B cell (primary cell): ENCODE measurements around the gene CANT1. TPM values are rescaled to one million over a fixed set of nuclear protein-coding genes. Genes with fewer than 3 reads are reported as not detected.

Experiments
- ATAC-seq: fragments of 200-7000 bp; cut with Tn5 transposase; one replicate; pipeline ENCODE4 v1.10.0; 2021; ENCODE audit warnings: low read depth, mild to moderate bottlenecking, moderate number of reproducible peaks, moderate library complexity
- CTCF ChIA-PET: fragments of 350-600 bp; sonication (Branson Sonifier 250); formaldehyde crosslinking; loops from one replicate; lab custom pipeline; 2021; ENCODE audit warnings: antibody characterized with exemption, inconsistent platforms; lab: Charles Lee
- POLR2A ChIA-PET: fragments of 350-600 bp; sonication (Branson Sonifier 250); formaldehyde crosslinking; loops from one replicate; lab custom pipeline; 2021; ENCODE audit warnings: antibody characterized with exemption; lab: Charles Lee
- DNase-seq: peaks from one replicate; pipeline ENCODE4 v3.0.0; 2013
- H2AFZ ChIP-seq: 2 replicates; pipeline ENCODE4 v1.6.1; 2012; ENCODE audit warnings: mild to moderate bottlenecking, low read depth, low read length; ENCODE audit not compliant: insufficient read depth, poor library complexity, severe bottlenecking
- H3K27ac ChIP-seq, 2 donors: 1 replicate in 1 of 2; 2 replicates in 1 of 2; pipeline ENCODE4 v1.5.1; 2012 to 2013; ENCODE audit warnings: low read length in 2 of 2, mild to moderate bottlenecking in 2 of 2, moderate library complexity in 1 of 2
- H3K27me3 ChIP-seq, 4 experiments: fragments of 200-600 bp in 1 of 4; sonication (generic) in 1 of 4; replicated peaks in 1 of 4; 1 replicate in 2 of 4; 2 replicates in 2 of 4; pipeline versions ENCODE4 v1.6.1 to v1.7.0; 2013 to 2016; ENCODE audit warnings: low read length in 3 of 4, mild to moderate bottlenecking in 2 of 4, mixed read lengths in 1 of 4, moderate library complexity in 1 of 4; ENCODE audit not compliant: insufficient read depth in 4 of 4, control insufficient read depth in 3 of 4; ENCODE audit errors: control extremely low read depth in 1 of 4
- H3K36me3 ChIP-seq, 2 experiments: replicated peaks in 1 of 2; 1 replicate in 1 of 2; 2 replicates in 1 of 2; pipeline versions ENCODE4 v1.6.1 to v1.7.1; 2013; ENCODE audit warnings: low read length in 1 of 2; ENCODE audit not compliant: insufficient read depth in 2 of 2, control insufficient read depth in 1 of 2; ENCODE audit errors: control extremely low read depth in 1 of 2, extremely low read depth in 1 of 2
- H3K4me1 ChIP-seq, 2 donors: fragments of 200-600 bp in 1 of 2; sonication (generic) in 1 of 2; 1 replicate in 1 of 2; 2 replicates in 1 of 2; pipeline versions ENCODE4 v1.5.1 to v1.6.1; 2013 to 2017; ENCODE audit warnings: low read length in 2 of 2; ENCODE audit not compliant: control insufficient read depth in 2 of 2, insufficient read depth in 2 of 2
- H3K4me2 ChIP-seq: replicated peaks from 2 replicates; pipeline ENCODE3; 2012; ENCODE audit warnings: mild to moderate bottlenecking, low read depth, low read length; ENCODE audit not compliant: poor library complexity, severe bottlenecking
- H3K4me3 ChIP-seq, 5 experiments: fragments of 200-600 bp in 1 of 5; sonication (generic) in 1 of 5; 1 replicate in 3 of 5; 2 replicates in 2 of 5; pipeline versions ENCODE4 v1.5.1 to v1.7.0; 2011 to 2016; ENCODE audit warnings: low read length in 4 of 5, mild to moderate bottlenecking in 4 of 5, low read depth in 2 of 5, control low read depth in 1 of 5, moderate library complexity in 1 of 5; ENCODE audit not compliant: insufficient read depth in 1 of 5; ENCODE audit errors: control extremely low read depth in 1 of 5, extremely low read depth in 1 of 5
- H3K79me2 ChIP-seq: fragments of 200-600 bp; sonication (generic); one replicate; pipeline ENCODE4 v1.6.0; 2016; ENCODE audit warnings: low read length; ENCODE audit not compliant: control insufficient read depth, insufficient read depth
- H3K9ac ChIP-seq: fragments of 200-600 bp; sonication (generic); 2 replicates; pipeline ENCODE4 v1.6.1; 2017; ENCODE audit warnings: mild to moderate bottlenecking, low read length, moderate library complexity
- H3K9me3 ChIP-seq, 3 donors: one replicate each; pipeline versions ENCODE4 v1.6.1 to v1.7.1; 2013; ENCODE audit warnings: low read length in 2 of 3; ENCODE audit not compliant: control insufficient read depth in 2 of 3, insufficient read depth in 1 of 3; ENCODE audit errors: control extremely low read depth in 1 of 3
- H4K20me1 ChIP-seq: 2 replicates; pipeline ENCODE4 v1.6.0; 2012; ENCODE audit warnings: mild to moderate bottlenecking, low read length; ENCODE audit not compliant: insufficient read depth, control insufficient read depth, poor library complexity, severe bottlenecking
- H3K27ac Mint-ChIP-seq: one replicate; pipeline ENCODE4 v1.8.0; 2021; ENCODE audit warnings: mixed read lengths
- H3K27me3 Mint-ChIP-seq: one replicate; pipeline ENCODE4 v1.8.0; 2021; ENCODE audit warnings: mixed read lengths
- H3K4me1 Mint-ChIP-seq: one replicate; pipeline ENCODE4 v1.8.0; 2021; ENCODE audit warnings: mixed read lengths
- H3K4me3 Mint-ChIP-seq: one replicate; pipeline ENCODE4 v1.8.0; 2021; ENCODE audit warnings: mixed read lengths
- H3K9me3 Mint-ChIP-seq: one replicate; pipeline ENCODE4 v1.8.0; 2022; ENCODE audit warnings: mixed read lengths; ENCODE audit not compliant: insufficient read depth
- EZH2 ChIP-seq: IDR thresholded peaks from 2 replicates; pipeline ENCODE4 v1.6.1; 2012; ENCODE audit warnings: borderline replicate concordance, low read depth, mild to moderate bottlenecking, moderate library complexity, low read length; ENCODE audit not compliant: insufficient read depth, poor library complexity, severe bottlenecking
- WGBS: methylation state at CpG from one replicate; pipeline ENCODE4 v1.1.5; 2013; ENCODE audit warnings: missing lambda C conversion rate; ENCODE audit not compliant: insufficient coverage; 5-methylcytosine and 5-hydroxymethylcytosine counted together
- intact Hi-C: fragments of 100-400 bp; cut with micrococcal nuclease; formaldehyde crosslinking; loops from one replicate; pipeline ENCODE4 v1.10.0; 2022
- polyA plus RNA-seq: library from polyadenylated mRNA; depleted of rRNA; stranded (reverse); fragments of >200 nt; gene quantifications from 2 replicates; pipeline ENCODE4 v1.2.3, GENCODE V29; 2012
- total RNA-seq, 2 donors: library from RNA; stranded (reverse); fragments of 120-200 nt in 1 of 2; gene quantifications; 1 replicate in 1 of 2; 2 replicates in 1 of 2; pipeline versions ENCODE4 v1.2.3 to v1.2.4, GENCODE V29; 2013 to 2022
- TF ChIP-seq, protein P1 (sequence below): fragments of 200-600 bp; IDR thresholded peaks from one replicate; pipeline ENCODE4 v1.8.0; 2022; ENCODE audit warnings: antibody characterized with exemption, mild to moderate bottlenecking

The CANT1 gene
- total and polyA plus RNA-seq, 2 donors (not counting 1 experiment from before 2014, with no cell fraction given), result 17.3 to 44.2 TPM

DNA sequence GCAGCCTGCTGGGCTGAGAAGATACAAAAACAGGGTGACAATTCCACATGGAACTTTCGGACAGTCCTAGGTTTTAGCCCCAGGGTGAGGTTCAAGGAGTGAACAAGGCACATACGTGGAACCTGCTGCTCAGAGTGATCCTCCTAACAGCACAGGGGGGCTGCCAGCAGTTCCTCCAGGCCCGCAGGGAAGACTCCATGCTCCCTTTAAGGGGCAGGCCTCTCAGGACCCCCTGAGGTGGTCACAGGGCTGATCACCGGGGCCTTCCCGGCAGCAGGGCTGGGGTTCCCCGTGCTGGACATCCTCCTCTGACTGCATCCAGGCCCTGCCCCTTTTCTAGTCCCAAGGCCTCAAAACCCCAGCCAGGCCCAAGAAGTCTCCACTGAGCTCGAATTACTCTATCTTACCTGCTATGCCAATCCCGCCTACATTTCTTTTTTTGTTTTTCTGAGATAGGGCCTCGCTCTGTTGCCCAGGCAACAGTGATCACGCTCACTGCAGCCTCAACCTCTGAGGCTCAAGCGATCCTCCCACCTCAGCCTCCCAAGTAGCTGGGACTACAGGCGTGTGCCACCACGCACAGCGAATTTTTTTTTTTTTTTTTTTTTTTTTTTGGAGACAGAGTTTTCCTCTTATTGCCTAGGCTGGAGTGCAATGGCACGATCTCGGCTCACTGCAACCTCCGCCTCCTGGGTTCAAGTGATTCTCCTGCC is 10.4 kb downstream of the CANT1 start:
- no peak for ATAC-seq
- H3K4me3 ChIP-seq, result no peak overlapping the region
- CTCF ChIA-PET, result interaction anchor here (0.6 to 1.1 kb wide), 4 partner anchors 43 to 556 kb away, joined by 3 to 4 read pairs (median 4); no protein-coding TSS in a partner anchor
- DNase-seq, result no peak
- no peak overlapping the region for H3K27ac Mint-ChIP-seq
- H3K9me3 ChIP-seq, result no peaks in the 10 kb centered on the region
- POLR2A ChIA-PET, result no interaction called here
- peaks cover 45% of the 10 kb centered on the region for H3K79me2 ChIP-seq
- no peak overlapping the region for H2AFZ ChIP-seq
- intact Hi-C loops, result loop anchor here (10.0 kb wide), 1 partner anchor 46 kb away; no protein-coding TSS in a partner anchor
- TF ChIP-seq EZH2, result no peak
- TF ChIP-seq, protein P1, sequence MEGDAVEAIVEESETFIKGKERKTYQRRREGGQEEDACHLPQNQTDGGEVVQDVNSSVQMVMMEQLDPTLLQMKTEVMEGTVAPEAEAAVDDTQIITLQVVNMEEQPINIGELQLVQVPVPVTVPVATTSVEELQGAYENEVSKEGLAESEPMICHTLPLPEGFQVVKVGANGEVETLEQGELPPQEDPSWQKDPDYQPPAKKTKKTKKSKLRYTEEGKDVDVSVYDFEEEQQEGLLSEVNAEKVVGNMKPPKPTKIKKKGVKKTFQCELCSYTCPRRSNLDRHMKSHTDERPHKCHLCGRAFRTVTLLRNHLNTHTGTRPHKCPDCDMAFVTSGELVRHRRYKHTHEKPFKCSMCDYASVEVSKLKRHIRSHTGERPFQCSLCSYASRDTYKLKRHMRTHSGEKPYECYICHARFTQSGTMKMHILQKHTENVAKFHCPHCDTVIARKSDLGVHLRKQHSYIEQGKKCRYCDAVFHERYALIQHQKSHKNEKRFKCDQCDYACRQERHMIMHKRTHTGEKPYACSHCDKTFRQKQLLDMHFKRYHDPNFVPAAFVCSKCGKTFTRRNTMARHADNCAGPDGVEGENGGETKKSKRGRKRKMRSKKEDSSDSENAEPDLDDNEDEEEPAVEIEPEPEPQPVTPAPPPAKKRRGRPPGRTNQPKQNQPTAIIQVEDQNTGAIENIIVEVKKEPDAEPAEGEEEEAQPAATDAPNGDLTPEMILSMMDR, result no peak
- no peak overlapping the region for H3K4me2 ChIP-seq
- H3K4me1 ChIP-seq, result no peaks in the 10 kb centered on the region
- no peak overlapping the region for H3K4me3 Mint-ChIP-seq
- H3K27ac ChIP-seq, result no peak overlapping the region
- H3K27me3 Mint-ChIP-seq, result no peaks in the 10 kb centered on the region
- WGBS, result 98% methylated on average over 13 of the region's 17 CpGs
- H3K36me3 ChIP-seq, result peaks cover 0 to 57% of the 10 kb centered on the region in 2 experiments
- H3K9me3 Mint-ChIP-seq, result no peaks in the 10 kb centered on the region
- no peaks in the 10 kb centered on the region for H3K27me3 ChIP-seq
- peaks cover 6% of the 10 kb centered on the region for H3K4me1 Mint-ChIP-seq
- H4K20me1 ChIP-seq, result peaks cover 87% of the 10 kb centered on the region
- H3K9ac ChIP-seq, result no peak overlapping the region
